Hepatocyte (in vitro differentiated cells): ENCODE data around the gene TNS3. TPM values are rescaled to one million over a fixed set of nuclear protein-coding genes. Genes with fewer than 3 reads are reported as not detected.

ENCODE experiments used
- DNase-seq: peaks from one replicate; pipeline ENCODE4 v3.0.0-alpha.2; 2016; ENCODE audit warnings: low spot score
- H2AFZ ChIP-seq: fragments of 200-600 bp; sonication (generic); 2 replicates; pipeline ENCODE4 v1.6.0; 2016; ENCODE audit warnings: antibody characterized with exemption, mild to moderate bottlenecking
- H3K27ac ChIP-seq: fragments of 200-600 bp; sonication (generic); 2 replicates; pipeline ENCODE4 v1.5.1; 2016; ENCODE audit warnings: mild to moderate bottlenecking
- H3K27me3 ChIP-seq: fragments of 200-600 bp; sonication (generic); 2 replicates; pipeline ENCODE4 v1.6.1; 2016
- H3K36me3 ChIP-seq: fragments of 200-600 bp; sonication (generic); replicated peaks from 2 replicates; pipeline ENCODE4 v1.5.1; 2016; ENCODE audit warnings: low read depth; ENCODE audit not compliant: insufficient read depth
- H3K4me1 ChIP-seq: fragments of 200-600 bp; sonication (generic); 2 replicates; pipeline ENCODE4 v1.5.1; 2016; ENCODE audit warnings: mild to moderate bottlenecking, moderate library complexity; ENCODE audit not compliant: insufficient read depth
- H3K4me2 ChIP-seq: fragments of 200-600 bp; sonication (generic); 2 replicates; pipeline ENCODE4 v1.6.0; 2016
- H3K4me3 ChIP-seq: fragments of 200-600 bp; sonication (generic); 2 replicates; pipeline ENCODE4 v1.5.1; 2016; ENCODE audit warnings: mild to moderate bottlenecking
- H3K79me2 ChIP-seq: fragments of 200-600 bp; sonication (generic); 2 replicates; pipeline ENCODE4 v1.6.0; 2017; ENCODE audit warnings: mild to moderate bottlenecking
- H3K9me2 ChIP-seq: fragments of 200-600 bp; sonication (generic); replicated peaks from 2 replicates; pipeline ENCODE4 v1.6.0; 2017; ENCODE audit warnings: mild to moderate bottlenecking; ENCODE audit not compliant: insufficient read depth
- H3K9me3 ChIP-seq: fragments of 200-600 bp; sonication (generic); 2 replicates; pipeline ENCODE4 v1.5.1; 2016; ENCODE audit warnings: low read depth, mild to moderate bottlenecking
- H4K20me1 ChIP-seq: fragments of 200-600 bp; sonication (generic); 2 replicates; pipeline ENCODE4 v1.6.0; 2016; ENCODE audit warnings: mild to moderate bottlenecking; ENCODE audit not compliant: insufficient read depth, poor library complexity, severe bottlenecking
- CTCF ChIP-seq: fragments of 200-600 bp; sonication (generic); IDR thresholded peaks from 2 replicates; pipeline ENCODE4 v1.5.1; 2016; ENCODE audit warnings: antibody characterized with exemption, mild to moderate bottlenecking; ENCODE audit not compliant: poor library complexity
- EZH2 ChIP-seq: fragments of 200-600 bp; sonication (generic); IDR thresholded peaks from 2 replicates; pipeline ENCODE4 v1.6.1; 2016; ENCODE audit warnings: antibody characterized with exemption, mild to moderate bottlenecking, borderline replicate concordance
- EZH2phosphoT487 ChIP-seq: fragments of 200-600 bp; sonication (generic); IDR thresholded peaks from one replicate; pipeline ENCODE4 v1.6.1; 2018; ENCODE audit warnings: antibody characterized with exemption, mild to moderate bottlenecking, low read depth, moderate library complexity; ENCODE audit not compliant: unreplicated experiment, severe bottlenecking
- WGBS: methylation state at CpG from one replicate; pipeline ENCODE4 v1.1.6; 2016; ENCODE audit warnings: low lambda C conversion rate; ENCODE audit errors: missing lambda C conversion rate; 5-methylcytosine and 5-hydroxymethylcytosine counted together
- polyA plus RNA-seq: library from polyadenylated mRNA; unstranded; fragments of >200 nt; fragmentation: Nextera tagmentation; extraction: Ambion mirVana; gene quantifications from 2 replicates; pipeline ENCODE4 v1.2.1, GENCODE V29; 2016
- total RNA-seq: library from RNA; depleted of rRNA; stranded (reverse); fragments of >200 nt; gene quantifications from 2 replicates; pipeline ENCODE4 v1.2.3, GENCODE V29; 2014

The TNS3 gene
- total RNA-seq (64.5 and 73.3 TPM in 2 replicates), polyA plus RNA-seq (30.0 and 30.7 TPM in 2 replicates)

DNA sequence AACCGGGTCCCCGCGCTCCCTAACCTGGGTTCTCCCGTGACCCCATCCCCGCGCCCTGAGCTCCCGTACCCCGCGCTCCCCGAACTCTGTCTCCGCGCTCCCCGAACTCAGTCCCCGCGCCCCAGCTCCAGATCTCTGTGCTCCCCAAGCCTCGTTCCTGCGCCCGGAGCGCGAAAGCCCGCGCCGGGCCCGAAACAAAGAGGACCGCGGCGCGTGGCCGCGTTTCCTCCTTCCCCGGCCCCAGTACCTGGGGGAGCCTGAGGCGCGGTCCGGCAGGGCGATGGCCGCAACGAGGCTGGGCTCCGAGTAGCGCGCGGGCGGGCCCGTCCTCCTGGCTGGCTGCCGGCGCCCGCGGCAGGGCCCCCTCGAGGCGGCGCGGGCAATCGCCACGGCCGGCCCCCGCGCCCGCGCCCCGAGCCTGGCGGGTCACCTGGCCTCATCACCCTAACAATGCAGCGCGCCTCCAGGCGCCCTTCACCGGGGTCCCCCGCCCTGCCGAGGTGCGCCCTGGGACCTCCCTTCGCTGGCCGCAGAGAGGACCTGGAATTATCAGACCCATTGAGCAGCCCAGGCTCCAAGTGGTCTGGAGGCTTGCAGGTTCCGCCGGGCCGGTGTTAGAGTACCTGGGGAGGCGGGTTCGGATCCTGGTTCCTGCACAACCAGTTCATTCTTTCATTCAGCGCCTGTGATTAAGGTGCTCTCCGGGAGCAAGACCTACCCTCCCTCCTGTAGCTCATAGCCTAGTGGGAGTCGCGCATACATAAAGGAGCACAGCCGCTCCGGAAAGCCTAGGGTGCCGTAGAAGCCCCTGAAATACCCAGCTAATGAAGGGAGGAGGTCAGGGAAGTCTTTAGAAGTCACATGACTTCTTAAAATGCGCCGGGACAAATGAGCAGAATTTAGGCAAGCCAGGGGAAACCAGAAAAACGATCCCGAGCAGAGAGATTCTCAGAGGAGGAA is at the start of gene TNS3:
Gene TNS3 (minus strand): TSS at position 308 of the 960 bp plus-strand sequence. CDS start 142,475 bp downstream, outside the sequence.
- Histone ChIP-seq H3K27me3 (no peaks in the 10 kb centered on the region), H3K4me1 (peaks cover 40% of the 10 kb centered on the region), H3K36me3 (no peaks in the 10 kb centered on the region), H2AFZ (peak within 1 kb of the TSS; percentile 84), H3K79me2 (peaks cover 57% of the 10 kb centered on the region), H3K9me2 (no peaks in the 10 kb centered on the region), H3K4me3 (peak within 1 kb of the TSS; percentile 97), H3K9me3 (no peaks in the 10 kb centered on the region), H4K20me1 (no peaks in the 10 kb centered on the region), H3K4me2 (peak within 1 kb of the TSS; percentile 77), H3K27ac (peak within 1 kb of the TSS; percentile 100)
- 9% methylated on average over 68 of the region's 85 CpGs for WGBS
- no peak for TF ChIP-seq EZH2
- peak; percentile 5 for TF ChIP-seq CTCF
- DNase-seq = peak; percentile 85

GRCh38 chr7:47631711-47632110 is 49.8 kb upstream of the TNS3 start:
- TF ChIP-seq CTCF (no peak), EZH2 (no peak), EZH2phosphoT487 (no peak)
- H3K36me3 ChIP-seq = no peaks in the 10 kb centered on the region
- H3K4me3 ChIP-seq = no peak overlapping the region
- H3K4me1 ChIP-seq = peaks cover 20% of the 10 kb centered on the region
- 86% methylated on average over 13 of the region's 13 CpGs for WGBS
- H3K27ac ChIP-seq = no peak overlapping the region
- no peaks in the 10 kb centered on the region for H3K9me3 ChIP-seq
- H2AFZ ChIP-seq = no peak overlapping the region
- no peaks in the 10 kb centered on the region for H3K9me2 ChIP-seq
- H3K27me3 ChIP-seq = no peaks in the 10 kb centered on the region
- no peak overlapping the region for H3K4me2 ChIP-seq
- H4K20me1 ChIP-seq = no peaks in the 10 kb centered on the region
- H3K79me2 ChIP-seq = no peaks in the 10 kb centered on the region
- no peak for DNase-seq

GRCh38 chr7:47627580-47628283 is 45.8 kb upstream of the TNS3 start:
- Histone ChIP-seq H2AFZ (no peak overlapping the region), H3K27ac (no peak overlapping the region), H3K27me3 (no peaks in the 10 kb centered on the region), H3K9me3 (no peaks in the 10 kb centered on the region), H3K4me3 (no peak overlapping the region), H3K9me2 (no peaks in the 10 kb centered on the region), H3K79me2 (no peaks in the 10 kb centered on the region), H4K20me1 (no peaks in the 10 kb centered on the region), H3K4me1 (peaks cover 14% of the 10 kb centered on the region), H3K36me3 (no peaks in the 10 kb centered on the region), H3K4me2 (no peak overlapping the region)
- WGBS = 83% methylated on average over 7 of the region's 7 CpGs
- TF ChIP-seq EZH2 = no peak
- no peak for TF ChIP-seq CTCF
- no peak for TF ChIP-seq EZH2phosphoT487
- no peak for DNase-seq
